Activated CD8-positive, alpha-beta T cell treated with anti-CD3 and anti-CD28 coated beads, Interleukin-2, amount 10 ng/mL, durations not matched to agents 7 days and 5 days (primary cell): ENCODE data around the gene NMRAL1. TPM values are rescaled to one million over a fixed set of nuclear protein-coding genes. Genes with fewer than 3 reads are reported as not detected.

Experiments used
- ATAC-seq: fragments of 150-1000 bp; cut with Tn5 transposase; one replicate; pipeline ENCODE4 v1.10.0; 2021; ENCODE audit warnings: moderate library complexity
- CTCF ChIA-PET: fragments of 350-600 bp; sonication (Branson Sonifier 250); formaldehyde crosslinking; loops from one replicate; lab custom pipeline; 2021; ENCODE audit warnings: antibody characterized with exemption; lab: Charles Lee
- POLR2A ChIA-PET: fragments of 350-600 bp; sonication (Branson Sonifier 250); formaldehyde crosslinking; loops from one replicate; lab custom pipeline; 2021; ENCODE audit warnings: antibody characterized with exemption; lab: Charles Lee
- DNase-seq: peaks from one replicate; pipeline ENCODE4 v3.0.0-alpha.2; 2020
- H3K27ac Mint-ChIP-seq: one replicate; pipeline ENCODE4 v1.8.0; 2021; ENCODE audit warnings: mild to moderate bottlenecking, mixed read lengths
- H3K27me3 Mint-ChIP-seq: one replicate; pipeline ENCODE4 v1.8.0; 2021; ENCODE audit warnings: low read depth, mixed read lengths
- H3K36me3 Mint-ChIP-seq: one replicate; pipeline ENCODE4 v1.8.0; 2021; ENCODE audit warnings: low read depth, mixed read lengths
- H3K4me1 Mint-ChIP-seq: one replicate; pipeline ENCODE4 v1.8.0; 2021; ENCODE audit warnings: low read depth, mixed read lengths
- H3K4me3 Mint-ChIP-seq: one replicate; pipeline ENCODE4 v1.8.0; 2021; ENCODE audit warnings: mild to moderate bottlenecking, mixed read lengths
- H3K9me3 Mint-ChIP-seq: one replicate; pipeline ENCODE4 v1.8.0; 2022; ENCODE audit warnings: mixed read lengths; ENCODE audit not compliant: insufficient read depth
- total RNA-seq, 2 experiments: library from RNA; stranded (reverse); gene quantifications; one replicate each; pipeline ENCODE4 v1.2.3, GENCODE V29; 2021

The NMRAL1 gene
- total RNA-seq, 2 experiments from 2014 or later, result 53.6 to 55.6 TPM

DNA sequence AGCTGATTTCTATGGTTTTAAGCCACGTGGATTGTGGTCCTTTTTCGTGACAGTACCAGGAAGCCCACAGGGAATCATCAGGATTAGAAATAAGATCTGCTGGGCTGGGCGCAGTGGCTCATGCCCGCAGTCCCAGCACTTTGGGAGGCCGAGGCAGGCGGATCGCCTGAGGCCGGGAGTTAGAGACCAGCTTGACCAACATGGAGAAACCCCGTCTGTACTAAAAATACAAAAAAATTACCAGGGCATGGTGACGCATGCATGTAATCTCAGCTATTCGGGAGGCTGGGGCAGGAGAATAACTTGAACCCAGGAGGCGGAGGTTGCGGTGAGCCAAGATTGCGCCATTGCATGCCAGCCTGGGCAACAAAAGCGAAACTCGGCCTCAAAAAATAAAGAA, 6.5 kb downstream of the NMRAL1 start:
- H3K27ac Mint-ChIP-seq, result no peak overlapping the region
- POLR2A ChIA-PET, result interaction anchor here (0.6 to 0.8 kb wide), 3 partner anchors 13 to 160 kb away, joined by 3 read pairs; no protein-coding TSS in a partner anchor

DNA sequence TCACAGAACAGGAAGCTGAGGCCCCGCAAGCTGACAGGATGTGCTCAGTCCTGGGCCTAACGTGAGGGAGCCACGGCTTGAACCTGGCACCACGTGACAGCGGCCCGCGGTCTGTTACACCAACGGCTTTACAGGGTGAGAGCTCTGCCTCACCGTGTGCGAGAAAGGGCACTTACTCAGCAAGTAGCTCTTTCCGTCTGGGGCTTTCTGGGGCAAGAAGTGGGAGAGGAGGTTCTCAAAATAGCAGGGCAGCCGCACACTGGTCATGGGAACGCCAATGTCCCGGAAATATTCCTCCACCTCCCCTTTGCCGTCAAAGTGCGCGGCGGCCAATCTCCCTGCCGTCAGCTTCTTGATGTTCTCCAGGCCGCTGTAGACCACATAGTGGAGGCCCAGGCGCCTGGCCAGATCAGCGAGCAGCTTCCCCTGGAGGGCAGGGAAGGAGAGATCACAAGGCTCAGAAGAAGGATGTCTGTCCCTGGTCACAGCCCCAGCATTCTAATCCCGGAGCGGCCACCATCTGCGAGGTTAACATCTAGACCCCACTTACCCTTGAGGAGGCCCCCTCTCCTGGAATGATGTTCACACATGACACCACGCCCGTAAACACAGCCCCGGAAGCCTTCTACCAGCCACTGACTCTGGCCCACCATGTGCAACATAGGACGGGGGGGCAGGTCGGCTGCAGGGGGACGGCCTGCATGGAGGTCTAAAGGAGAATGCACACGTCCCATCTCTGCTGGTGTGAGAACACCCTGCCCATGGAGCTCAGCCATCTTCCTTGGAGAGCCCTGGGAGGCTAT, 8.2 kb downstream of the NMRAL1 start:
- POLR2A ChIA-PET, result interaction anchor here (1.0 to 1.8 kb wide), 9 partner anchors 9 to 70 kb away, joined by 3 to 15 read pairs (median 4); partner anchors contain the start of genes CORO7, HMOX2 and NMRAL1
- peak overlapping the region; percentile 76 for H3K27ac Mint-ChIP-seq
- H3K9me3 Mint-ChIP-seq, result no peaks in the 10 kb centered on the region
- DNase-seq (peak; percentile 78), ATAC-seq (peak; percentile 94)
- H3K4me3 Mint-ChIP-seq, result peak overlapping the region; percentile 1
- CTCF ChIA-PET, result interaction anchor here (0.7 to 1.8 kb wide), 8 partner anchors 10 to 82 kb away, joined by 3 to 10 read pairs (median 3); partner anchors contain the start of gene HMOX2
- H3K36me3 Mint-ChIP-seq, result peaks cover 35% of the 10 kb centered on the region
- H3K4me1 Mint-ChIP-seq, result peaks cover 23% of the 10 kb centered on the region
- H3K27me3 Mint-ChIP-seq, result no peaks in the 10 kb centered on the region

More for the DNA sequence above, 6.5 kb downstream of the NMRAL1 start:
- Mint-ChIP-seq H3K27me3 (no peaks in the 10 kb centered on the region), H3K4me3 (no peak overlapping the region), H3K36me3 (peaks cover 36% of the 10 kb centered on the region), H3K9me3 (no peaks in the 10 kb centered on the region), H3K4me1 (peaks cover 29% of the 10 kb centered on the region)
- no peak for DNase-seq
- CTCF ChIA-PET, result no interaction called here
- ATAC-seq, result no peak

DNA sequence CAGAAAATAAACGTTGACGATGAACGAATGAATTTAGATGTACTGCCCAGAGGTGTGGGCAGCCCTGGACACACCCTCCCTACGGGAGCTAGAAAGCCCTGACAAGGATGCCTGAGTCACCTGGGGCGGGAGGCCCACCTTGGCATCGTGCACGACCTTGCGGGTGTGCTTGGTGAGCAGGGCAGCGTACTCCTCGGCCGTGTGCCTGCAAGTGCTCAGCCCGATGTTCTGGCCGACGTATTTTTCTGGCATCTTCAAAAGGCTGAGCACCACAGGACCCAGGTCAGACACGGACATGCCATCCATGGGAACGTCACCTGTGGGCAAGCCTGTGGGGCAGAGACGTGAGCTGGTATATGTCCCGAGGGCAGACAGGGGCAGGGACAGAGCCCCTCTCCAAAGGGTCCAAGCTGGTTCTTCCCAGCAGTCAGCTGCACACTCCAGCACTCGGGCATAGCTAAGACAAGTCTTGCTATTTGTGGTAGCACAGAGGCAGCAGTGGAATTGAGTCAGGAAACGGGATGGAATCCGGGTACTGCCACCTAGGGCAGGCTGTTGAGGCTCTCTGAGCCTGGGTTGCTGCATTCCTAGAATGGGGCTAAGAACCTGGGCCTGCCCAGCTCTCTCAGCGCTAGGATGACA, 10.8 kb downstream of the NMRAL1 start:
- Mint-ChIP-seq H3K27me3 (no peaks in the 10 kb centered on the region), H3K27ac (no peak overlapping the region), H3K4me3 (no peak overlapping the region), H3K9me3 (no peaks in the 10 kb centered on the region), H3K36me3 (peaks cover 44% of the 10 kb centered on the region), H3K4me1 (peaks cover 39% of the 10 kb centered on the region)
- ChIA-PET POLR2A (no interaction called here), CTCF (interaction anchor here (1.7 kb wide), 1 partner anchor 43 kb away, joined by 6 read pairs; no protein-coding TSS in a partner anchor)
- no peak for ATAC-seq
- no peak for DNase-seq

DNA sequence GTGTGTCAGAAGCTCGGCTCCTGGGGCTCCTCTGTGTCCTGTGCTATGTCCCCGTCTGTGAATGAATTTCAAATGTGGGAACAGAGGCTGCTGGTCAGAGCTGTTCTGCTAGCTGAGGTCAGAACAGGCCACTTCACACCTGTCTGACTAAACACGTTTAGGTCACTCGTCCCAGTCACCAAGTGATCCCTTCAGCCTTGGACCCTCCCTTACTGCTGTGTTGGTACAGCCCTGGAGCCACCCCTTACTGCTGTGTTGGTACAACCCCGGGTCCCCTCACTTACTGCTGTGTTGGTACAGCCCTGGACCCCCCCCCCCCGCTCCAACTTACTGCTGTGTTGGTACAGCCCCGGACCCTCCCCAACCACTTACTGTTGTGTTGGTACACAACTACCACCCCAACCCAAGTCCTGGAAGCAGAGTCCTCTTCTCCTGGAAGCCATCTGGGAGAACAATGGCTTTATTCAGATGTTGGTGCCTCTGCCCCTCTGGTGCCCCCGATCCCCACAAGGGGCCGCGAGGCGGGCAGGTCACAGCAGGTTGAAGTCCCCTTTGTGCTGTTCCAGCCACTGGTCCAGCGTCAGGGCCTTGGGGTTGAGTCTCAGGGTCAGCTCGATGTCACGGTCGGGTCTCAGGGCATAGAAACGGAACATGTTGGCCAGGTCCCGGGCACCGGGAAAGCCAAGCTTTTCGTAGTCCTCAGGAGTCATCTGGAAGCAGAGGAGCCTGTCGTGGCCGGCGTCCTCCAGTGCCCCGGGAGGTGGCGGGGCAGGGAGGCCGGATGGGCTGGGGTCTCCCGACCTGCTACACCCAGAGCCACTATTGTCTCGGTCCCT, 13.0 kb downstream of the NMRAL1 start:
- ChIA-PET POLR2A (interaction anchor here (2.4 kb wide), 1 partner anchor 14 kb away, joined by 8 read pairs; the partner anchor contains the start of genes HMOX2 and NMRAL1), CTCF (no interaction called here)
- Mint-ChIP-seq H3K4me1 (peaks cover 33% of the 10 kb centered on the region), H3K36me3 (peaks cover 41% of the 10 kb centered on the region), H3K9me3 (no peaks in the 10 kb centered on the region), H3K27ac (no peak overlapping the region), H3K27me3 (no peaks in the 10 kb centered on the region), H3K4me3 (no peak overlapping the region)
- DNase-seq, result no peak
- ATAC-seq, result no peak

DNA sequence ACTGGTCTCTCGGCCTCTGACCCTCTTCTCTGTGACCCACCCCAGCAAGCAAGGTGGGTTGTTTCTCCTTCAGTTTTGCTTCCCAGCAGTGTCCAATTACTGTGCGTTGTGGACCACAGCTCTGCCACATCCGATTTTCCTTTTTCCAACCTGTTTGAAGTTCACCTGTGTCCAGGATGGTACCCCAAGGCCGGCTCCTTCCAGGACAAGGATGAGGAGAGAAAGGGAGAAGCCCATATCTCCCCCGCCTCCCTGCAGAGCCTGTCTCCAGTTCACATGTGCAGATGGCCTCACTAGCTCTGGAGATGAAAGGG, 13.5 kb downstream of the NMRAL1 start:
- ChIA-PET CTCF (interaction anchor here (1.2 kb wide), 1 partner anchor 42 kb away, joined by 4 read pairs; no protein-coding TSS in a partner anchor), POLR2A (interaction anchor here (0.8 to 2.4 kb wide), 2 partner anchors 15 to 23 kb away, joined by 4 to 8 read pairs; partner anchors contain the start of genes HMOX2 and NMRAL1)
- no peaks in the 10 kb centered on the region for H3K9me3 Mint-ChIP-seq
- no peaks in the 10 kb centered on the region for H3K27me3 Mint-ChIP-seq
- H3K36me3 Mint-ChIP-seq, result peaks cover 35% of the 10 kb centered on the region
- H3K4me1 Mint-ChIP-seq, result peaks cover 27% of the 10 kb centered on the region
- ATAC-seq (no peak), DNase-seq (no peak)
- H3K4me3 Mint-ChIP-seq, result no peak overlapping the region
- no peak overlapping the region for H3K27ac Mint-ChIP-seq

DNA sequence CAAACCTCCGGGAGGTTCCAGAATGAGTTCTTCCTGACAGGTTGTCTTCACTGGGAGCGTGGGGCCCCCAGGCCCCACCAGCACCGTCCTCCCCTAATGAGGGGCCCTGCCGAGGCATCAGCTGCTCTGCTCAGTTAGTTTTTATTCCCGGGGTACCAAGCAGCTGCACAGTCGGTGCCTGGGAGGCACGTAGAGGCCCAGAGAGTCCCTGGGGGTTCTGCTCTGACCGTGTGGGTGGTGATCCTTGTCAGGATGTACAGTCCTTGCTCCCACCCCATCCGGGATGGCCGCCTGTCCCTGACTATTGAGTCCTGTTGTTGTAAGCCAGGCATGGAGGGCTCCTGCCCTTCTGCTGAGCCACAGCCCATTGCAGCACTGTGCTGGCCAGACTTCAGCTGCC, 18.5 kb downstream of the NMRAL1 start:
- H3K27me3 Mint-ChIP-seq, result no peaks in the 10 kb centered on the region
- no peak for ATAC-seq
- no peaks in the 10 kb centered on the region for H3K9me3 Mint-ChIP-seq
- peaks cover 14% of the 10 kb centered on the region for H3K4me1 Mint-ChIP-seq
- peaks cover 38% of the 10 kb centered on the region for H3K36me3 Mint-ChIP-seq
- CTCF ChIA-PET, result no interaction called here
- POLR2A ChIA-PET, result interaction anchor here (1.4 kb wide), 1 partner anchor 17 kb away, joined by 3 read pairs; no protein-coding TSS in a partner anchor
- no peak overlapping the region for H3K4me3 Mint-ChIP-seq
- no peak for DNase-seq
- no peak overlapping the region for H3K27ac Mint-ChIP-seq

DNA sequence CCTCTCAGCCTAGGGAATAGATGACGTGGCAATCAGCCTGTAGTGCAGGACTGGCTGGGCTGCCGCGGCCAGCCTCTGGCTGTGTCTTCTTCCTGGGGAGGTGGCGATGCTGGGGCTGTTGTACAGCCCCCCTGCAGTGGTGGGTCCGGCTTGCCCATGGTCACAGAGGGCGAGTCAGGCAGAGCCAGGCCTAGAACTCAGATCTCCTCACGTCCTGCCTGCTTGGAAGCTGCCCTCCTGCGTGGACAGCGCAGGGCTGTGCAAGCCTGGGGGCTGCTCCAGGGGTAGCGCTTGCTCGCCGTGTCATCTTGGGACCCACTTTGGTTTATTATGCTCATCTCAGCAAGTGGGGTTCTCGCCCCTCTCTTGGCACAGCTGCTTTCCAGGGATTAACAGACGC, 19.3 kb downstream of the NMRAL1 start:
- no peaks in the 10 kb centered on the region for H3K27me3 Mint-ChIP-seq
- no peak overlapping the region for H3K4me3 Mint-ChIP-seq
- DNase-seq (no peak), ATAC-seq (no peak)
- peaks cover 12% of the 10 kb centered on the region for H3K4me1 Mint-ChIP-seq
- ChIA-PET CTCF (no interaction called here), POLR2A (interaction anchor here (1.4 kb wide), 1 partner anchor 16 kb away, joined by 3 read pairs; no protein-coding TSS in a partner anchor)
- H3K9me3 Mint-ChIP-seq, result no peaks in the 10 kb centered on the region
- peaks cover 42% of the 10 kb centered on the region for H3K36me3 Mint-ChIP-seq
- no peak overlapping the region for H3K27ac Mint-ChIP-seq

DNA sequence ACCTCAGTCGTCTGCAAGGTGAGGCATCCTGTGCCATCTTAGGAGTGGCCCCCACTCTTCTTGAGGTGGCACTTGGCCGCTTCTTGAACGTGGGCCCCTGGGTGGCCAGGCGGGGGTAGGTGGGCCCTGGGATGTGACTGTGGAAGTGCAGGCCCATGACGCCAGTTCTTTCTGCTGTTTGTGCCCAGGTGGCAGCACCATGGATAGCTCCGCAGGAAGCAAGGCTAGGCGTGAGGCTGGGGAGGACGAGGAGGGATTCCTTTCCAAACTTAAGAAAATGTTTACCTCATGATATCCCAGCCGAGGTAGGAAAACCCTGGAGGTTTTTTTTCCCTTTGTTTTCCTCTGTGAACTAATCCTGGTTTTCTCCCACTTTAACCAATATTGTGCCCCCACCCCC, 19.8 kb downstream of the NMRAL1 start:
- Mint-ChIP-seq H3K36me3 (peaks cover 42% of the 10 kb centered on the region), H3K9me3 (no peaks in the 10 kb centered on the region), H3K27me3 (no peaks in the 10 kb centered on the region), H3K4me3 (no peak overlapping the region), H3K4me1 (peaks cover 7% of the 10 kb centered on the region), H3K27ac (no peak overlapping the region)
- no peak for ATAC-seq
- ChIA-PET POLR2A (interaction anchor here (1.4 kb wide), 1 partner anchor 16 kb away, joined by 3 read pairs; no protein-coding TSS in a partner anchor), CTCF (no interaction called here)
- DNase-seq, result no peak

DNA sequence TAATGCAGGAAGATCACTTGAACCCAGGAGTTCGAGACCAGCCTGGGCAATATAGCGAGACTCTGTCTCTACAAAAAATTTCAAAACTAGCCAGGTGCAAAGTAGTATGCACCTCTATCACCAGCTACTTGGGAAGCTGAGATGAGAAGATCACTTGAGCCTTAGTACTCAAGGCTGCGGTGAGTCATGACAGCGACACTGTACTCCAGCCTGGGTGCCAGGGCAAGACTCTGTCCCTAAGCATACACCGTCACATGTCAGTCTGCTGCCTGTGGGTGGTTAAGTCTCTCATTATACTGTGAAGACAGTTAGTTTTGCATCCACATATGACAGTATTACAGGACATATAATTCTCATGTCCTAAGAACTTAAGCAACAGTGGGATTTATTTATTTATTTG, 21.8 kb downstream of the NMRAL1 start:
- no peak for DNase-seq
- ChIA-PET CTCF (no interaction called here), POLR2A (no interaction called here)
- Mint-ChIP-seq H3K4me3 (no peak overlapping the region), H3K27ac (no peak overlapping the region), H3K27me3 (no peaks in the 10 kb centered on the region), H3K9me3 (no peaks in the 10 kb centered on the region), H3K36me3 (peaks cover 42% of the 10 kb centered on the region), H3K4me1 (no peaks in the 10 kb centered on the region)
- no peak for ATAC-seq

DNA sequence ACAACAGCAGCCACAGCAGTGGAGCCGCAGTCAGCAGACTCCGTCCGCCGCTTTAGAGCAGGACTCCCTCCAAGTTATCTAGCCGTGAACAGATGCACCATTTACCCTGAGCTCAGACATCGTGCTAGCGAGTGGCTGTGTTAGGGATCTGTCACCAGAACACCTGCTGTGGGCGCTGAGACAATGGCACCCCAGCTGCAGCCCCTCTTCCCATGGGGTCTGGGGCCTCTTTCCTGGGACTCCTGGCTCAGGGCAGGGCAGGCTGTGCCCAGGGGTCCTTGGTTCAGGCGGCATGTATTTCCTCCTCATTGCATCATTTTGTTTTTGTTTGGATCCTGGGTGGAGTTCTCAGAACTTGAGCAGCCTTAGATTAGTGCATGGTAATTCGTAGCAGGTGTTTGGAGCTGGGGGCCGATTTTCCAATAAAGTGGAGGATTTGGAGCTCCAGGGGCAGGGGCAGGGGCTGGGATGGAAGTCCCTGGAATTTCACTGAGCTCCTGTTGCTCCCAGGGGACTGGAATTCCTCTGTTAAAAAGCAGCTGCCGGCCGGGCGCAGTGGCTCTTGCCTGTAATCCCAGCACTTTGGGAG, 23.4 kb downstream of the NMRAL1 start:
- Mint-ChIP-seq H3K27ac (no peak overlapping the region), H3K4me1 (no peaks in the 10 kb centered on the region), H3K4me3 (no peak overlapping the region), H3K27me3 (no peaks in the 10 kb centered on the region), H3K9me3 (no peaks in the 10 kb centered on the region), H3K36me3 (peaks cover 50% of the 10 kb centered on the region)
- ChIA-PET CTCF (interaction anchor here (1.1 kb wide), 1 partner anchor 8 kb away, joined by 4 read pairs; no protein-coding TSS in a partner anchor), POLR2A (no interaction called here)
- ATAC-seq, result no peak
- DNase-seq, result no peak

DNA sequence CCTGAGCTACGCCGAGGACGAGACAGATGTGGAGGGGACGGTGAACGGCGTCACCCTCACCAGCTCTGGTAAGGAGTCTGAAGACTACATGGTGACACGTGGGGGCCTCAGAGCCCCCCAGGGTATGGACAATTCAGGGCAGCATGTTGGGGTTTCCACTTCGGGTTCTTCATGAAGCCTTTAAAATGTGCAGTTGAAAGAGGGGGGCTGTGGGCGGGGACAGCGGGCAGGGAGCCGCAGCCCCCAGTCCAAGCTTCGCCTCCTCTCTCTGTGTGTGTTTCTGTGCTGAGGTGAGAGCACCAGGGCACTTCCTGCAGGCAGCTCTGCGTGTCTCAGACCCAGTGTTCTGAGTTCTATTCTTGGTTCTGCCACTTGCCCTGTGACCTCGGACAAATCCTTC, 24.0 kb downstream of the NMRAL1 start:
- CTCF ChIA-PET, result interaction anchor here (1.1 kb wide), 1 partner anchor 9 kb away, joined by 4 read pairs; no protein-coding TSS in a partner anchor
- H3K4me1 Mint-ChIP-seq, result no peaks in the 10 kb centered on the region
- DNase-seq (no peak), ATAC-seq (no peak)
- H3K4me3 Mint-ChIP-seq, result no peak overlapping the region
- POLR2A ChIA-PET, result no interaction called here
- no peaks in the 10 kb centered on the region for H3K9me3 Mint-ChIP-seq
- no peak overlapping the region for H3K27ac Mint-ChIP-seq
- peaks cover 48% of the 10 kb centered on the region for H3K36me3 Mint-ChIP-seq
- H3K27me3 Mint-ChIP-seq, result no peaks in the 10 kb centered on the region
